Ovary (tissue), 9 donors: ENCODE results near the gene KRT84. TPM values are rescaled to one million over a fixed set of nuclear protein-coding genes. Genes with fewer than 3 reads are reported as not detected.

Experiments used
- DNase-seq, 5 donors: peaks; one replicate each; pipeline ENCODE4 v3.0.0-alpha.2; 2019 to 2020
- H3K27ac ChIP-seq, 2 donors: fragments of 200-600 bp; one replicate each; pipeline versions ENCODE4 v1.5.1 to v1.8.0; 2019 to 2022
- H3K27me3 ChIP-seq: fragments of 200-600 bp; one replicate; pipeline ENCODE4 v1.8.0; 2022
- H3K36me3 ChIP-seq: fragments of 200-600 bp; sonication (generic); one replicate; pipeline ENCODE4 v1.5.1; 2019
- H3K4me1 ChIP-seq: one replicate; pipeline ENCODE4 v1.8.1; 2013; ENCODE audit warnings: mild to moderate bottlenecking, moderate library complexity; ENCODE audit not compliant: insufficient read depth
- H3K4me3 ChIP-seq: fragments of 200-600 bp; sonication (generic); one replicate; pipeline ENCODE4 v1.5.1; 2017
- H3K9me3 ChIP-seq, 2 donors: fragments of 200-600 bp in 1 of 2; sonication (generic) in 1 of 2; one replicate each; pipeline versions ENCODE4 v1.5.1 to v1.8.1; 2013 to 2019; ENCODE audit warnings: mild to moderate bottlenecking in 1 of 2, moderate library complexity in 1 of 2
- CTCF ChIP-seq, 3 donors: fragments of 450-650 bp in 2 of 3; fragments of 200-600 bp in 1 of 3; IDR thresholded peaks; one replicate each; pipeline versions ENCODE4 v1.5.1 to v1.8.0; 2016 to 2022; ENCODE audit warnings: antibody characterized with exemption in 3 of 3, mild to moderate bottlenecking in 1 of 3
- EP300 ChIP-seq: sonication (generic); formaldehyde crosslinking; IDR thresholded peaks from one replicate; pipeline ENCODE4 v1.6.1; 2017; ENCODE audit warnings: antibody characterized with exemption
- POLR2A ChIP-seq: fragments of 450-650 bp; IDR thresholded peaks from one replicate; pipeline ENCODE4 v1.6.1; 2017; ENCODE audit warnings: antibody characterized with exemption, mild to moderate bottlenecking, moderate library complexity
- WGBS, 3 donors: extraction: QIAGEN DNeasy Blood & Tissue Kit in 1 of 3; methylation state at CpG; one replicate each; pipeline versions ENCODE4 v1.1.5 to v1.1.7; 2013 to 2017; 5-methylcytosine and 5-hydroxymethylcytosine counted together
- intact Hi-C, 4 donors: fragments of 100-400 bp; cut with DNase I; formaldehyde crosslinking; loops; one replicate each; pipeline versions ENCODE4 v1.11.0 to v1.15.1; 2022 to 2023
- polyA plus RNA-seq, 2 donors: library from polyadenylated mRNA; stranded (reverse); fragments of 200-250 nt in 1 of 2; fragments of 350-450 nt in 1 of 2; fragmentation: Illumina TruSeq in 1 of 2; extraction: RNeasy Lipid Tissue Mini Kit (QIAGEN cat#74804) in 1 of 2; gene quantifications; one replicate each; pipeline ENCODE4 v1.2.3, GENCODE V29; 2013 to 2014
- total RNA-seq, 7 donors: library from RNA; depleted of rRNA in 2 of 7; stranded (reverse); fragments of >200 nt in 2 of 7; fragmentation: NEBNext Ultra II Directional in 3 of 7; extraction: Animal tissue kit (Norgen Biotek cat#: 25700) in 3 of 7; gene quantifications; one replicate each; pipeline versions ENCODE4 v1.1.0 to v1.2.4, GENCODE V29; 2016 to 2023
- donor health status: DM: no; HTN: no; CAD: no; lungs with moderate emphysema.
- donor health status: DM: no; HTN: no; CAD: no.
- donor health status: Bipolar disorder and iron deficiency.
- donor health status: DM: yes; HTN: yes; CAD: no.
- donor health status: DM: no; HTN: no; CAD: no.
- donor health status: DM: yes; HTN: yes; CAD: no.

The KRT84 gene
- total and polyA plus RNA-seq, 9 donors, result not detected

- Histone ChIP-seq H3K4me1 (no peaks in the 10 kb centered on the region), H3K36me3 (no peaks in the 10 kb centered on the region), H3K27ac (no peak overlapping the region), H3K27me3 (no peaks in the 10 kb centered on the region), H3K4me3 (no peak overlapping the region), H3K9me3 (no peaks in the 10 kb centered on the region)
- 87 to 91% (median 90%) methylated on average over 5 of the region's 5 CpGs for WGBS, 3 donors
- DNase-seq, result no peak
- intact Hi-C loops, result no loop called here
- TF ChIP-seq CTCF (IDR thresholded peaks at IDR 0.05) (no peak), EP300 (no peak), POLR2A (no peak)
Observed at GRCh38 chr12:52425466-52425865, 40.0 kb upstream of the KRT84 start.

- H3K4me1 ChIP-seq, result no peaks in the 10 kb centered on the region
- intact Hi-C loops, result no loop called here
- no peak for DNase-seq
- H3K4me3 ChIP-seq, result no peak overlapping the region
- WGBS, 3 donors, result 20 to 25% (median 25%) methylated on average over 11 of the region's 11 CpGs
- H3K27ac ChIP-seq, result no peak overlapping the region
- no peaks in the 10 kb centered on the region for H3K36me3 ChIP-seq
- no peak for TF ChIP-seq POLR2A
- TF ChIP-seq CTCF (IDR thresholded peaks at IDR 0.05), result no peak
- no peak for TF ChIP-seq EP300
- H3K9me3 ChIP-seq, result no peaks in the 10 kb centered on the region
- no peaks in the 10 kb centered on the region for H3K27me3 ChIP-seq
Observed at GRCh38 chr12:52423661-52424500, 38.4 kb upstream of the KRT84 start.

- no peaks in the 10 kb centered on the region for H3K36me3 ChIP-seq
- intact Hi-C loops, result no loop called here
- H3K4me3 ChIP-seq, result no peak overlapping the region
- no peak for TF ChIP-seq POLR2A
- no peak for TF ChIP-seq EP300
- TF ChIP-seq CTCF (IDR thresholded peaks at IDR 0.05), result no peak
- 36 to 51% (median 47%) methylated on average over 6 of the region's 6 CpGs for WGBS, 3 donors
- H3K27ac ChIP-seq, result no peak overlapping the region
- H3K4me1 ChIP-seq, result no peaks in the 10 kb centered on the region
- H3K27me3 ChIP-seq, result no peaks in the 10 kb centered on the region
- DNase-seq, result no peak
- no peaks in the 10 kb centered on the region for H3K9me3 ChIP-seq
Observed at GRCh38 chr12:52423035-52423434, 37.6 kb upstream of the KRT84 start.

- Histone ChIP-seq H3K36me3 (no peaks in the 10 kb centered on the region), H3K9me3 (no peaks in the 10 kb centered on the region), H3K27ac (no peak overlapping the region), H3K4me3 (no peak overlapping the region), H3K27me3 (no peaks in the 10 kb centered on the region), H3K4me1 (peaks cover 4% of the 10 kb centered on the region)
- TF ChIP-seq CTCF (IDR thresholded peaks at IDR 0.05) (no peak), EP300 (no peak), POLR2A (no peak)
- 32 to 42% (median 37%) methylated on average over 1 of the region's 1 CpG for WGBS, 3 donors
- no peak for DNase-seq
- intact Hi-C loops, result no loop called here
Observed at GRCh38 chr12:52419656-52420055, 34.2 kb upstream of the KRT84 start.
